DND-41 (cell line): Measurements from ENCODE around the gene CD2AP.

Experiments
- ATAC-seq: fragments of 200-7000 bp; cut with Tn5 transposase; 3 replicates; pipeline ENCODE4 v1.9.1; 2021; ENCODE audit warnings: low read depth; ENCODE audit not compliant: insufficient read depth
- DNase-seq: peaks from one replicate; pipeline ENCODE4 v3.0.0-alpha.2; 2020
- H2AFZ ChIP-seq: 2 replicates; pipeline ENCODE4 v1.6.0; 2012; ENCODE audit warnings: low read depth, low read length
- H3K27ac ChIP-seq: 2 replicates; pipeline ENCODE4 v1.5.1; 2012; ENCODE audit warnings: low read length, inconsistent platforms
- H3K27me3 ChIP-seq: fragments of 200-600 bp; sonication (generic); 2 replicates; pipeline ENCODE4 v1.6.0; 2012; ENCODE audit warnings: low read length, mild to moderate bottlenecking, inconsistent platforms; ENCODE audit not compliant: insufficient read depth, poor library complexity
- H3K36me3 ChIP-seq: 2 replicates; pipeline ENCODE4 v1.5.1; 2012; ENCODE audit warnings: low read length, inconsistent platforms; ENCODE audit not compliant: insufficient read depth
- H3K4me1 ChIP-seq: 2 replicates; pipeline ENCODE4 v1.5.1; 2012; ENCODE audit warnings: mild to moderate bottlenecking, low read length; ENCODE audit not compliant: insufficient read depth
- H3K4me2 ChIP-seq: 2 replicates; pipeline ENCODE4 v1.6.0; 2012; ENCODE audit warnings: mild to moderate bottlenecking, moderate library complexity, low read length, inconsistent platforms; ENCODE audit not compliant: insufficient read depth
- H3K4me3 ChIP-seq, 2 experiments: fragments of 200-600 bp in 1 of 2; shearing (Covaris generic) in 1 of 2; 2 replicates each; pipeline ENCODE4 v1.5.1; 2012 to 2016; ENCODE audit warnings: inconsistent platforms in 2 of 2, low read length in 2 of 2, mild to moderate bottlenecking in 2 of 2, low read depth in 1 of 2, moderate library complexity in 1 of 2
- H3K79me2 ChIP-seq: 2 replicates; pipeline ENCODE4 v1.6.0; 2012; ENCODE audit warnings: low read length, inconsistent platforms; ENCODE audit not compliant: insufficient read depth
- H3K9ac ChIP-seq: 2 replicates; pipeline ENCODE4 v1.6.0; 2012; ENCODE audit warnings: low read depth, mild to moderate bottlenecking, inconsistent platforms, low read length, moderate library complexity
- H3K9me3 ChIP-seq: 2 replicates; pipeline ENCODE4 v1.5.1; 2012; ENCODE audit warnings: low read length, moderate library complexity, mild to moderate bottlenecking, inconsistent platforms; ENCODE audit not compliant: insufficient read depth, severe bottlenecking
- H4K20me1 ChIP-seq: 2 replicates; pipeline ENCODE4 v1.6.0; 2012; ENCODE audit warnings: low read length; ENCODE audit not compliant: insufficient read depth
- EZH2 ChIP-seq: IDR thresholded peaks from 3 replicates; pipeline ENCODE4 v1.6.1; 2012; ENCODE audit warnings: borderline replicate concordance, low read depth, mild to moderate bottlenecking, moderate library complexity, low read length, inconsistent platforms; ENCODE audit not compliant: severe bottlenecking
- TF ChIP-seq, protein P1 (sequence below): IDR thresholded peaks from 2 replicates; pipeline ENCODE4 v1.5.1; 2012; ENCODE audit warnings: borderline replicate concordance, low read length, moderate library complexity, mild to moderate bottlenecking; ENCODE audit not compliant: poor library complexity, severe bottlenecking; ENCODE audit errors: extremely low read depth

The CD2AP gene

DNA sequence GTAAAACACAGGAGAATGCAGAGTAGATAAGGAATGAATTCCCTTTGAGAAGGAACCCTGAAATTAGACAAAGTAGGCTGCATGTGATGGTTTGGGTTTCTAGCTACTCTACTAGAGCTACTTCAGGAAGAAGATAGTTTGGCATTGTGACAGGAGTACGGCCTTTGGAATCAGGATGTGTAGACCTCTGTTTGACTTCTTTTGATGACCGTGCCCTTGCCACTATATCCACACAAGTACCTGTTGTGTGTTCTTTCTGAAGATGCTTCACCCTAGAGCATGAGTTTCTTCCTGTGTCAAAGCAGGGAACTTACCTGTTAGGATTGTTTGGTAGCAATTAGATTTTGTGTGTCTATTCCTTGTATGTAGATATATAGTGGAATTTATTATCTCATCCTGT, 41.7 kb downstream of the CD2AP start:
- no peak for TF ChIP-seq EZH2
- TF ChIP-seq, protein P1, sequence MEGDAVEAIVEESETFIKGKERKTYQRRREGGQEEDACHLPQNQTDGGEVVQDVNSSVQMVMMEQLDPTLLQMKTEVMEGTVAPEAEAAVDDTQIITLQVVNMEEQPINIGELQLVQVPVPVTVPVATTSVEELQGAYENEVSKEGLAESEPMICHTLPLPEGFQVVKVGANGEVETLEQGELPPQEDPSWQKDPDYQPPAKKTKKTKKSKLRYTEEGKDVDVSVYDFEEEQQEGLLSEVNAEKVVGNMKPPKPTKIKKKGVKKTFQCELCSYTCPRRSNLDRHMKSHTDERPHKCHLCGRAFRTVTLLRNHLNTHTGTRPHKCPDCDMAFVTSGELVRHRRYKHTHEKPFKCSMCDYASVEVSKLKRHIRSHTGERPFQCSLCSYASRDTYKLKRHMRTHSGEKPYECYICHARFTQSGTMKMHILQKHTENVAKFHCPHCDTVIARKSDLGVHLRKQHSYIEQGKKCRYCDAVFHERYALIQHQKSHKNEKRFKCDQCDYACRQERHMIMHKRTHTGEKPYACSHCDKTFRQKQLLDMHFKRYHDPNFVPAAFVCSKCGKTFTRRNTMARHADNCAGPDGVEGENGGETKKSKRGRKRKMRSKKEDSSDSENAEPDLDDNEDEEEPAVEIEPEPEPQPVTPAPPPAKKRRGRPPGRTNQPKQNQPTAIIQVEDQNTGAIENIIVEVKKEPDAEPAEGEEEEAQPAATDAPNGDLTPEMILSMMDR = no peak

DNA sequence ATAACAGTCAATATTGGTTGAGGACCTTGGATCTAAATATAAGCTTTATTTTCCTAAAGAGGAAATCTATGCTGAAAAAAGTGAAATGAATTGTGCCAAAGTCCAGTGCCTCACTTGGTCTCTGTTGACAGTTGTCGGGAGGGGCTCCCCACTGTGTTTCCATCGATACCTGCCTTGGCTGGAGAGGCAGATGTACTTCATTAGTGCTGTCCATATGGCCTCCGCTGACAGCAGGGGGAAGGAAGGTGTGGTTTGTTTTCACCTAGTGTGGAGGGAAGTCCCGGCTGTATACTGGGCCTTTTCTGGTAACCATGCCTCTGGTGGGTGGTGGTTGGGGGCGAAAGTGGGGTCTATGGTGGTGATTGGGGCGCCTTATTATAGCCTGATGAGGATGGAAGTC, 42.7 kb downstream of the CD2AP start:
- Histone ChIP-seq H4K20me1 (peaks cover 21% of the 10 kb centered on the region), H3K27ac (no peak overlapping the region), H3K36me3 (no peaks in the 10 kb centered on the region), H2AFZ (no peak overlapping the region), H3K4me1 (no peaks in the 10 kb centered on the region), H3K79me2 (peaks cover 64% of the 10 kb centered on the region), H3K4me2 (no peak overlapping the region), H3K27me3 (no peaks in the 10 kb centered on the region), H3K9me3 (no peaks in the 10 kb centered on the region), H3K9ac (no peak overlapping the region), H3K4me3 (no peak overlapping the region)
- TF ChIP-seq EZH2 = no peak
- ATAC-seq (no peak), DNase-seq (no peak)

More for the DNA sequence above, 41.7 kb downstream of the CD2AP start:
- H3K9ac ChIP-seq = no peak overlapping the region
- H4K20me1 ChIP-seq = peaks cover 21% of the 10 kb centered on the region
- no peak for DNase-seq
- peaks cover 61% of the 10 kb centered on the region for H3K79me2 ChIP-seq
- H2AFZ ChIP-seq = no peak overlapping the region
- no peak for ATAC-seq
- no peak overlapping the region for H3K4me2 ChIP-seq
- H3K36me3 ChIP-seq = no peaks in the 10 kb centered on the region
- H3K4me1 ChIP-seq = no peaks in the 10 kb centered on the region
- no peak overlapping the region for H3K4me3 ChIP-seq
- no peak overlapping the region for H3K27ac ChIP-seq
- H3K9me3 ChIP-seq = no peaks in the 10 kb centered on the region
- H3K27me3 ChIP-seq = no peaks in the 10 kb centered on the region

DNA sequence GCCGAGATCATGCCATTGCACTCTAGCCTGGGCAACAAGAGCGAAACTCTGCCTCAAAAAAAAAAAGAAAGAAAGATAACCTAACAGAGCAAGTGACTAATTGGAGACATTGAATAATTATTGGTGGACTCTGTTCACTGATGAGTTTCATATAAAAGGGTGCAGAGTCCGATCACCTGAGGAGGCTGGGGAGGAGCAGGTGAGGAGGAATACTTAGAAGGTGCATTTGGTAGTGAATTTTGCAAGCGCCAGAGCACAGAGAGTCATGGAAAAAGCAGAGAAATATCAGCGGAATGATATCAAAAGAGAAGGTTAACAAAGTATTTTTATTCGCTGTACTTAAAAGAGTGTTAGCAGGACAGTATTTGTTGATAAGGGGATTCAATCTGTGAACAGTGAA, 44.4 kb downstream of the CD2AP start:
- TF ChIP-seq, protein P1 = no peak
- TF ChIP-seq EZH2 = no peak
- peaks cover 14% of the 10 kb centered on the region for H4K20me1 ChIP-seq
- H3K27ac ChIP-seq = no peak overlapping the region

DNA sequence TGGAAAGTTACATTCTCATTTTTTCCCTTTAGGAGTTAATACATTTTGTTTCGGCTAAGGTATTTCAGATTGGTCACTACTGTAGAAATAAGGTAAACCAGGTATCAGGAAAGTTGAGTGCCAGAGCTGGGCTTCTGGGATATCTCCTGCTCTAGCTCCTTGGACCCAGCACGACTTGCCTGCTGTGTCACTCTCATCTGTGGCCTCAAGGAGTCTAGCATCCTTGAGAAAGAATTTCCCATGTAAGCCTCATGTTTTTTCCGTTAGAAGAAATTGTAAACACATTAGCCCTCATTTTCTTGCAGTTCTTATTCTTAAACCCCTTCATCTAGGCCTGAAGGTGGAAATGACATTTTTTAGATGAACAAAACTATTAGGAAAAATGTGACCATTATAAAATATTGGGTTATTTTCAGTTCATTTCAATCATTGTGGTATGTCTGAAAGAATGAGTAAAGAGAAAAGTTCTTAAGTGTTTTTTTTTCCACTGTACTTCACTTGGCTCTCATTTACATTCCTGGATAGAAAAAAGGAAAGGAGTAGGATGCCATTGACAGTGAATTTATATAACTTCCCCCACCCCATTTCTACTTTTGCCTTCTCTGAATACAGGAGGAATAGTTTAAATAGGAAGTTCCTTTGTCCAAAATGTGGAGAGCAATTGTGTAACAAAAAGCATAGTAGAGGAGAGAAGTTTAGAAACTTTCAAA, 46.7 kb downstream of the CD2AP start:
- Histone ChIP-seq H3K27ac (no peak overlapping the region), H2AFZ (no peak overlapping the region), H3K4me1 (no peaks in the 10 kb centered on the region), H3K4me3 (no peak overlapping the region), H4K20me1 (peaks cover 9% of the 10 kb centered on the region), H3K9ac (no peak overlapping the region), H3K36me3 (peaks cover 10% of the 10 kb centered on the region; the same call in 1 of the 2 replicates), H3K4me2 (no peak overlapping the region), H3K9me3 (no peaks in the 10 kb centered on the region), H3K27me3 (no peaks in the 10 kb centered on the region), H3K79me2 (peaks cover 64% of the 10 kb centered on the region)
- TF ChIP-seq EZH2 = no peak
- TF ChIP-seq, protein P1 = no peak
- DNase-seq = no peak
- ATAC-seq = no peak

More for the DNA sequence above, 44.4 kb downstream of the CD2AP start:
- H3K9me3 ChIP-seq = no peaks in the 10 kb centered on the region
- DNase-seq (no peak), ATAC-seq (no peak)
- H3K79me2 ChIP-seq = peaks cover 60% of the 10 kb centered on the region
- no peak overlapping the region for H3K4me2 ChIP-seq
- H3K4me1 ChIP-seq = no peaks in the 10 kb centered on the region
- no peak overlapping the region for H2AFZ ChIP-seq
- no peak overlapping the region for H3K4me3 ChIP-seq
- H3K9ac ChIP-seq = no peak overlapping the region
- H3K27me3 ChIP-seq = no peaks in the 10 kb centered on the region
- peaks cover 4% of the 10 kb centered on the region; the same call in 1 of the 2 replicates for H3K36me3 ChIP-seq
